Mucosa of gallbladder (tissue), 1 donor: Measurements from ENCODE around the gene SIRT3. TPM values are rescaled to one million over a fixed set of nuclear protein-coding genes. Genes with fewer than 3 reads are reported as not detected.

ENCODE experiments used
- total RNA-seq: library from RNA; stranded (reverse); gene quantifications from one replicate; pipeline ENCODE4 v1.2.1, GENCODE V29; 2021
- donor health status: DM: no; HTN: no; CAD: no.

Gene SIRT3
- total RNA-seq, 1 donor from 2014 or later, result 19.0 TPM

Other genes with a start within 250 kb of the SIRT3 start
- not detected for gene SCGB1C1, start 43.3 kb downstream of the SIRT3 start, total RNA-seq
- 60.5 TPM for gene BET1L, start 28.9 kb downstream of the SIRT3 start, total RNA-seq
- 109 TPM for gene RIC8A, start 28.6 kb downstream of the SIRT3 start, total RNA-seq
- 78.5 TPM for gene PSMD13, start 634 bp upstream of the SIRT3 start, total RNA-seq
- gene NLRP6, start 42.1 kb upstream of the SIRT3 start, total RNA-seq, result 0.69 TPM
- gene PGGHG, start 52.8 kb upstream of the SIRT3 start, total RNA-seq, result 42.8 TPM
- gene IFITM5, start 63.2 kb upstream of the SIRT3 start, total RNA-seq, result not detected
- gene IFITM2, start 71.5 kb upstream of the SIRT3 start, total RNA-seq, result 129 TPM
- 55.4 TPM for gene IFITM1, start 77.7 kb upstream of the SIRT3 start, total RNA-seq
- gene IFITM3, start 84.5 kb upstream of the SIRT3 start, total RNA-seq, result 246 TPM
- gene B4GALNT4, start 133.2 kb upstream of the SIRT3 start, total RNA-seq, result 3.4 TPM
- 70.8 TPM for gene PKP3, start 157.9 kb upstream of the SIRT3 start, total RNA-seq
- 152 TPM for gene SIGIRR, start 178.7 kb upstream of the SIRT3 start, total RNA-seq
- gene ANO9, start 205.7 kb upstream of the SIRT3 start, total RNA-seq, result 49.3 TPM
- 36.6 TPM for gene PTDSS2, start 213.9 kb upstream of the SIRT3 start, total RNA-seq